Activated CD4-positive, alpha-beta T cell treated with anti-CD3 and anti-CD28 coated beads, Interleukin-2, amount 50 U/mL, for 1 hour (primary cell): ENCODE measurements around the gene ZNF469.

Experiments used
- DNase-seq: peaks from one replicate; pipeline ENCODE4 v3.0.0-alpha.2; 2020

Gene ZNF469

DNA sequence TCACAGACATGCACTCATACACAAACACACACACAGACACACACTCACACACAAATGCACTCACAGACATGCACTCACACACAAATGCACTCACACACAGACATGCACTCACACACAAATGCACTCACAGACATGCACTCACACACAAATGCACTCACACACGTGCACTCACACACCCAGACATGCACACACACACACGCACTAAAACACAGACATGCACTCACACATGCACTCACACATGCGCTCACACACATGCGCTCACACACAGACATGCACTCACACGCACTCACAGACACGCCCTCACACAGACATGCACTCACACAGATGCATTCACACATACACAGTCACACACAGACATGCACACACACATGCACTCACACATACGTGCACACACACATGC lies 2.7 kb upstream of the ZNF469 start:
- no peak for DNase-seq

DNA sequence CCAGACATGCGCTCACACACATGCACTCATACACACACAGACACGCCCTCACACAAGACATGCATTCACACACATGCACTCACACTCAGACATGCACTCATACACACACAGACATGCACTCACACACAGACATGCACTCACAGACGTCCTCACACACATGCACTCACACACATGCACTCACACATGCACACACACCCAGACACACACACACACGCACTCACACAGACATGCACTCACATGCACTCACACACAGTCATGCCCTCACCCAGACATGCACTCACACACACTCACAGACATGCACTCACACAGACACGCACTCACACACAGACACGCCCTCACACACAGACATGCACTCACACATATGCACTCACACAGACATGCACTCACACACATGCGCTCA lies 2.1 kb upstream of the ZNF469 start:
- DNase-seq = no peak

DNA sequence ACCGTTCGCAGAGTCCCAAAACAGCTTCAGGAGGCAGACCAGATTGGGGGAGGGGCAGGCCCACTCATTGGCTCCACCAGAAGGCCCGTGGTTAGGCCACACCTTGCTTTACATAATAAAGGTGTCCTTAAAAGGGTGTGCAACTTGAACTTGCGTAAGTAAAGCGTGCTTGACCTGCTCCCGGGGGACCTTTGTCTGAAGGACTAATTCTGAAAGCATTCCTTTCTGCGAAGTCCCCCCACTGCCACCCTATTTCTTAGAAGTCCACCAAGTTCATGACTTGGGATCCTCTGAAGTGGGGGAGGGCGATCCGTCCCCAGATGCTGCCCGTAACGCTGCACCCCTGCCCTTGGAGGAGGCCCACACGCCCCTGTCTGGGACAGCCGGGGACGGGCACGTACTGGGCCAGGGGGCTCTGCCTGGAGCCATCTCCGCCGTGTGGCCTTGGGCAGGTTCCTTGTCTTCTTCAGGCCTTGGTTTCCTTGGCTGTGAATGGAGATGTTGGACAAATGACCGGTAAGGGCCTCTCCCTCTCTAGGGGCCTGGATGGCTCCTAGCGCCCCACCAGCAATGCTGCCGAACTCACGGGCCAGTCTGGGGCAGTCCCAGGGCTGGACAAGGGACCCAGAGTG lies 823 bp upstream of the ZNF469 start:
- no peak for DNase-seq

DNA sequence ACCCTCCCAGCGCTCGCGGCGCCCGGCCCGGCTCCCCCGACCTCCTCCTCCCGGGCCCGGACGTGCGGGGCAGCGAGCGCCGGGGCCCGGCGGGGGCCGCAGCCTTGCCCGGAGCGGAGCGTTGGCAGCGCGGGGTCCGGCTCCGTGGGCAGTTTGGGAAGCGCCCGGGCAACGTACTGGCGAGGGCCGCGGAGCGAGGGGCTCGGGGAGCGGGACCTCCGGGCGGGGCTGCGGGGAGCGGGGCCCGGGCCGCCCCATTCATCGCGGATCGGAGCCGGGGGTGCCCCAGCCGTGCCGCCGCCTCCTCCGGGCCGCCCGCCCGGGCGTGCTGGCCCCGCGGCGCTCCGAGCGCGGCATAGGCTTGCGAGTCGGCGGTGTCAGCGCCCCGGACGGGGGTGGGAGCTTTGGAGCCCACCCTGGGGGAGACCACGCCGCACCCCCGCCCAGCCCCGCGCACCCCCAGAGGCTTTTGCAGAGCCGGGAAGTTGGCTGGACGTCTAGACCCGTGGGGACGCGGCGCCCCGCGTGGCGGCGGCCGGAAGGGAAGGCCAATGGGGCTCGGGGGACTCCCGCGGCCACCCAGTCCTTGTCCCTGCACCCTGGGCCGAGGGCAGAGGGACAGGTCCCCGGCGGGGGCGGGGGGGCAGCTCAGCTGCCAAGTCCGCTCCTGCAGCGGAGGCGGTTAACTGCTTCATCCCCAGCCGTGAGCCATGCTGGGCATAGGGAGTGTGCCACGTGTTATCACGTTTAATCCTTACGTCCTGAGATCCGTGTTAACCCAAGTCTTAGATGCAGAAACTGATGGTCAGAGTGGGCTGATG lies 852 bp downstream of the ZNF469 start:
- no peak for DNase-seq

DNA sequence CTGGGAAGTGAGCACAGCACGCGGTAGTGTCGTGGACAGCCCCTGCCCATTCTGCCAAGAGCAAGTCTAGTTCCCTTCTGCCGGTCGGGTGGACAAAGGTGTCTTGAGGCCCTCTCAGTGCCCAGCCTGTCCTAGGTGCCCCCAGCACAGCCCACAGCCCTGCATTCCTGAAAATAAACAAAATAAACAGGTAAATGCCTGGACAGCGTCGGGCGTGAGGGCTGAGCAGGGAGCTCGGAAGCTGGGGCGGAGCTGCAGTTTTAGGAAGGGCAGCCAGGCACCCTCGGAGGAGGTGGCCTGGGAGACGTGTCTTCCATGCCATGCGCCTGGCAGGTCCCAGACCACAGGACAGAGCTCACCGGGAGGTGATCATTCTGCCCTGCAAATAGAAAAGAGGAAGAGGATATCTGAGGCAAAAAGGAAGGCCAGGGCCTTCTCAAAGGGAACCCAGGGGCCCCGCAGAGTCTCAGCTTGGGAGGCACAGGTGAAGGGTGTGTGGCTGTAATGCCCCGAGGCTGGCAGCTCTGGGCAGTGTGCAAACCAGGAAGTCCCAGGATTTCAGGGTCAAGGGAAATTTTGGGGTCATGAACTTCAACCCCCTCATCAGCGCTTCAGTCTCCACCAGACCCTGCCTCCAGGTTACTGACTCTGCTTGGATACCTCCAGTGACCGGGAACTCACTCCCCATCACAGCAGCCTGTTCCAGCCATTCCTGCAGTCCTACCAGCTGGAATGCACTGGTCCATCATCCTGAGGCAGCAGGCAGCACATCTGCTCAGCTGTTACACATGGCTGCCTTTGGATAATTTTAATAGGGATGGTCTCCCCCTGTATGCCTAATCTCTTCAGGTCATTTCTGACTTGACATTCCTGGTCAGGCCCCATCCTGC lies 1.7 kb downstream of the ZNF469 start:
- no peak for DNase-seq

DNA sequence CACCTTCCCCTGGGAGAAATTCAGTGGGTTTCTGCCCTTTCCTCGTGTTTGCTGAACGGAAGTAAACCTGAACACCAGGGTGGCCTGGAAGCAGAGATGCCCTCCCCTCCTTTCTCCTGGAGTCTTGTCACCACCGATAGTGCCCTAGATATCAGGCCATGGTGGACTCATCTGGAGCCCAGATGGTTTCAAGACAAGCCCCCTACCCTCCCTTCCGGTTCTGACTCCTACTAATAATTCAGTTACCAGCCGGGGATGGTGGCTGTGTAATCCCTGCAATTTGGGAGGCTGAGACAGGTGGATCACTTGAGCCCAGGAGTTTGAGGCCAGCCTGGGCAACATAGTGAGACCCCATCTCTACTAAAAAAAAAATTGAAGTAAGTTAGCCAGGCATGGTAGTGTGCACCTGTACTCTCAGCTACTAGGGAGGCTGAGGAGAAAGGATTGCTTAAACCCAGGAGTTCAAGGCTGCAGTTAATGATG lies 2.4 kb downstream of the ZNF469 start:
- no peak for DNase-seq

DNA sequence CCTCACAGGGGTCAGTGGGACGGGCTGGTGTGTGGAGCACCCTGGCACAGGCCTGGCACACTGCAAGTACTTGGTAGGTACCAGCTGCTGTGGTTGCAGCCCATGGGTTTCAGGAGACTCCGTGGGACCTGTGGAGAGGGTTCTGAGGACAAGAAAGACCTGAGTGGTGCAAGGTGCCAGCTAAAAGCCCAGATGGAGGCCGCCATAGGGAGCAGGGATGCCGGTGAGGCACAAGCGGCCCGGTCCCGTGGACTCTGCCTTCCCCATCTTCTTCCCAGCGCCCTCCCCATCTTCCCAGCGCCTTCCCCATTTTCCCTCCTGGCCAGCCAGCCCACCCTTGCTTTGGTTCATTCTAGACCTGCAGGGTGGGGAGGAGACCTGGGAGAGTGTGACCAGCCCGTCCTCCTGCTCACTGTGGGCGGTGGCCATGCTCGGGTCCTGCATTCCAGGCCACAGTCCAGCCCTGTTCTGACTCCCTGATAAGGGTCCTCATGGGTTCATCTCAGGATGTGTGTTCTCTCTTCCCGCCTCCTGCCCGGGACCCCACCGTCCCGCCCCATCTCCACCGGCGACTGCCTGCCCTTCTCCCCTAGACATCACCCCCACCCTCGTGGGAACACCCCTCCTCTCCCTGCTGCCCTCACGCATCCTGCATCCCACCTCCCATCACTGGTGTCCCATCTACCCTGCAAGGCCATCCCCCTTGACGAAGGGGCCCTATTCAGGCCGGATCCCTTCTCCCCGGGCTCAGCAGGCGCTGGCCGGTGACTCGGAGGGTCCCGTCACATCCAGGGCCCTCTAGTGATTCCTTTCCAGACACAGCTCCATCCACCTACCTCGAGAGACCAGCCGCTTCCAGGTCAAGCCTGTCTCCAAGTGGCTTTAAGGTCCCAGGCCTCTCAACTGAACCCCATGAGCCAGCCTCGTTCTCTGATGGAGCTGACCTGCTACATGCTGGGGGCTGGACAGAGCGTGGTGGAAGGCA lies 3.4 kb downstream of the ZNF469 start:
- no peak for DNase-seq

DNA sequence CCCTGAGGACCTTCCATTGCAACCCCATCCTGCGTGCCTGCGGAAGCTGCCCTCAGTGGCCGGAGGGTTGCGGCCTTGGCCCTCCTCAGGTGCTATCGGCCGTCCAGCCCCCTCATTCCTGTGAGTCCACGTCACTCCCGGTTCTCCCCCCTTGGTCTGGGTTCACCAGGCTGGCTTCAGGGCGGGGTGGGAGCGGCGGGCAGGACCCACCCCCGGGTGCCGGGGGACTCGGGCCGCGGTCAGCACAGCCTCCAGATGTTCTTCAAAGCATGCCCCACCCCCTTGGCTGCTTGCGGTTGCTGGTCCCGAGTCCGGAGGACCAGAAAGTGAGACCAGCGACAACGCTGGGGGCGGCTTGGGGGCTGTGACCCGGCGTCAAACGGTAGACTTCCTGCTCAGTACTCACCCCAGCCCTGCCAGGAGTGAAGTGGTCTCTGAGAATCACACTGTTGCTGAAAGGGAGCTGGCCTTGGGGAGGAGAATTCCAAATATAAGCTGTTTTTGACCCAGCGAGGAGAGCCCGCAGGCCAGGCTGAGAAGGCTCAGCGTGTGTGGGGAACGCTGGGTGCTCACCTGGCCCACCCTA lies 4.5 kb downstream of the ZNF469 start:
- no peak for DNase-seq

DNA sequence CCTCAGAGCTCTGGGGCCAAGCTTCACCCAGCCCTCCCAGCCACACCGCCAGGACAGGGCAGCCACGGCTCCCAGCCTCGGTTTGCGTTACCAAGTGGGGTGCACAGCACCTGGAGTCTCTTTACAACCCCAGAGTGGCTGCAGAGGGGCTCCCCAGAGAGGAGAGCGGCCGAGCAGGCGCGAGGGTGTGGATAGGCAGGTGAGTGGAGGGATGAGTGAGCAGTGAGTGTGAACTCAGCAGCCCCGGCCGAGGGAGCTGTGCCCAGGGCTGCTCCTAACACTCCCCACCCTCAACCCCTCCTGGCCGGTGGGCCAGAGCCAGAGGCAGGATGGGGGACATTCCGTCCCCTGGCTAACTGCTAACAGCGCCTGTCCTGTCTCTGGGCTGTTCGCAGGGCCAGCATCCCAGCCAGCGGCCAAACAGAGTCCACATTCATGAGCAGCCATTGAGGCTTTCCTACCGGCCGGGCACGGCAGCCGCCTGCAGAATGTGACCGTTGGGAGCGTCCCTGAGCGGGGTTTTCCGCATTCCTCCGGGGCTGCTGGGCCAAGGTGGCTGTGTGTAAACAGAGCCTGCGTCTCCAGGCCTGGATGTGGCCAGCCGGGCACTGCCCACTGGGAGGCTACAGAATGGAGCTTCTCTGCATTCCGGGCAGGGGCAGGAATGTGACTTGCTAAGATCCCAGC lies 5.3 kb downstream of the ZNF469 start:
- no peak for DNase-seq

DNA sequence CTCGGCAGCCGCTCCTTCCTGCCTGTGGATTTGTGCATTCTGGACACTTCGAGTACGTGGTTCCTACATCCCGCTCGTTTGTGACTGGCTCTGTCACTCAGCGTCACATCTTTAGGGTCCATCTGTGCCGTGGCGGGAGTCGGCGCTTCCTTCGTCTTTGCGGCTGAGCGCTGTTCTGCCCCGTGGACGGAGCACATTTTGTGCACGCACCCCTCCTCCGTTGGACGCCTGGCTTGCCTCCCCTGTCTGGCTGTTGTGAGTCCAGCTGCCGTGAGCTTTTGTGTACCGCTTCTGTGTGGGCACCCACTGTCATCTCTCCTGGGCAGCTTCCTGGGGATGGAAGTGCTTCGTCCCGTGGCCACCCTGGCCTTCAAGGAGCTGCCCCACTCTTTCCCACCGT lies 6.4 kb downstream of the ZNF469 start:
- DNase-seq = no peak

DNA sequence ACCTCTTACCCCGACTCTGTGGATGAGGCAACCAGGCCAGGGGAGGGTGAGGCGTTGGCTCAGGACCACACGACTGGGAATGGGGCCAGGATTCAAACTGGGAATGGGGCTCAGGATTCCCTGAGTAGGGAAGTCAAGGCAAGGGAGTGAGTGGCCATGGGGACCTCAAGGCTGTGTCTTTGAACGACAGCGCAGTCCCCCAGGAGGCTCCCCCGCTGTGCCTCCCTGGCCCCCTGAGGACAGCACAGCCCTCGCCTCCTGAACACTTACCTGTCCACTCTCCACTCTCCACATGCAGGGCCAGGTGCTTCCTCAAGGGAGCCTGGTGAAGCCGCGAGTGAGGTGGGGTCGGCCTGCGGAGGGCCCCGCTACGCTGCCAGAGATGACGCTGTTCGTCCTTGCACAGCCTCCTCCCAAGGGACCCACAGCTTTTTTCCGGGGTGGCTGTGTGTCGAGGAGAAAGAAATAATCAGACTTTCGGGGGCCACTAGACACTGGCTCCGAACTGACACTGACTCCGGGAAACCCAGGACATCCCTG lies 6.9 kb downstream of the ZNF469 start:
- no peak for DNase-seq

DNA sequence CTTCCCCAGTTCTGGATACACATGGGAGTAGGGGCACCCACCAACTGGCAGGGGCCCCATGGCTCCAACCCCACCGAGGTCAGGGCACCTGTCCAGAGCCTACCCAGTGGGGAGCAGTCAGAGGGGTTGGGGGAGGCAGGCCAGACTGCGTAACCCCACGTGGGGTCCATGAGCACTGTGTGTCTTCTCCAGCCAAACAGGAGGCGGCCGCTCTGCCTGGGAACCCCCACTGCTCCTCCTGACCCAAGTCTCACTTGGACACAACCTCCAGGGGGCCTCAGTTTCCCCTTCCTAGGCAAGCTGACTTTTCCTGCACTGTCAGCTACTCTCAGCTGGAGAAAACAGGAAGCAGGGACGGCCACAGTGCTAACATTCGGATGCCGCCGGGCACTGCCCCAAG lies 7.5 kb downstream of the ZNF469 start:
- DNase-seq = no peak

DNA sequence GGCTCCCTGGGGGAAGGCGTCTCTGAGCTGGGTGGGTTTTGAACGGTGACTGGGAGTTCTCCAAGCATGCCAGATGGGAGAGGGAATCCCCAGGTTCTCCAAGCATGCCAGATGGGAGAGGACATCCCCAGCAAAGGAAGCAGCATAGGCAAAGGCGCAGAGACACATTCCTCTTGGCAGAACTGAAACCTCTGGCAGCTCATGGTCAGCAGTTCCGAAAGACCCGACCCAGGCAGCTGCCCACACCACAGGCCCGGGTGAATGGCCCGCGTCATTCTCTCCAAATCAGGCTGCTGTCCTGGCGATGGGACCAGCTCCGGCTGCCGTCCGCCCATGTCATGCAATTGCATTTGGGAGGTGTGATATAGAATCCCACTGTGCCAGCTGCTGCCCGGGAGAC lies 8.0 kb downstream of the ZNF469 start:
- no peak for DNase-seq

DNA sequence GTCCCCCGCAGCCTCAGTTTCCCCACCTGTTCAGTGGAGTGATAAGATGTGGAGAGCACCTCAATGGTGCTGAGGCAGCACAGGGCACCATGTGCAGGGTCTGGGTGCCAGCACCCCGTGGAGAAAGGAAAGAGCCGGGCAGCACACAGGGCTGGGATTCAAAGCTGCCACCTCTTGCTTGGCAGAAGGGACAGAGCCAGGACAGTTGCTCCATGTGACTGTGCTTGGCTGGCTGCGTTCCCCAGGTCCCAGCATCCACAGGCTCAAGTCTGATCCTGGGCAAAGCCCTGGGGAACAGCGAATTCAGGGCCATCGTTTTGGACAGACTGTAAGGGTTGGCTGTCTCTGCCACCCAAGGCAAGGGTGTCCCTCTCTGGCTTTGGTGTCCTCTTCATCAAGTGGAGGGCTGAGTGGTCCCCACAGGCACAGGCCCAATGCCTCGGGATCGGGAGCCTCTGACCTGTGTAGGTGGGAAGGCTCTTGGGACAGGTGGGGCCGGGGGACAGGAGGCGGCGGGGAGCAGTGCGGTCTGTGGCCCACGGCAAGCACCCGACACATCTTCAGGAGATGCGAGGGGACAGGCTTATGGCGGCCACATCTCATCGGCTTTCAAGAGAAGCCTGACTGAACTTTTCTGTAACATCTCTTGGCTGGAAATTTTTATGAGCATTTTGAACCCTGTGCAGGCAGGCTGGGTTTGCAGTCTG lies 8.5 kb downstream of the ZNF469 start:
- no peak for DNase-seq

DNA sequence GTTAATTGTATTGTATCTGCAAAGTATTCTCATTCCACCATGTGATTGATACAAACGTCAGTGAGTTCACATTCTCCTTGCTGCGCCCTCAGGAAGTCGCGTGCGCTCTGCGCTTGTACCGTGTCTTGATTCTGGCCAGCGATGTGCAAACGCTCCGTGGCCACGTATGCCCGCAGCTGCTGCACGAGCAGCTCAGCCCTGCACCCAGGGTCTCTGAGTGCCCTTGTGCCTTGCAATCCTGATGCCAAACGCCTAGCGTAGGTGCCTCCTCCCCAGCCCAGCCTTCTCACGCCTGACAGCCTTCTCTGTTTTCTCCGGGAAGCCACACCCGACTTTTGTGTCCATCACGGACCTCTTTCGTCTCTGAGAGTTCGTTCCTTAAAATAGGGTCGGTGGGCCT lies 9.4 kb downstream of the ZNF469 start:
- DNase-seq = no peak

DNA sequence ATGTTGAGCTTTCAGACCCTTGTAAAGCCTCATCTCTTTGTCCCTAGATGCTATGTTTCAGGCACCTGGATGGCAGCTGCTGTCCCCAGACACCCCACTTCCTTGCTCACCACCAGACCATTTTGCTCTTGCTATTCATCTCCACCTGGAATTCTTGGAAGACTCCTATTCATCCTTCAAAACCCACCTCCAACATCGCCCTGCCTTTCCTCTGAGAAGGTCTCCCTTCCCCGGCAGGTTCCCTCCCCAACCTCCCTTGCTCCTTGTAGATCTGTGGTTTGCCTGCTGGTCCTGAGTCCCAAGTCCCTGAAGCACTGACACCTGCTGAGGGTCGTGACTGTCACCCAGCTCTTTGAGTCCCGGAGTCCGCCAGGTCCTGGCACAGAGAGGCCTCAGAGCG lies 9.9 kb downstream of the ZNF469 start:
- no peak for DNase-seq

DNA sequence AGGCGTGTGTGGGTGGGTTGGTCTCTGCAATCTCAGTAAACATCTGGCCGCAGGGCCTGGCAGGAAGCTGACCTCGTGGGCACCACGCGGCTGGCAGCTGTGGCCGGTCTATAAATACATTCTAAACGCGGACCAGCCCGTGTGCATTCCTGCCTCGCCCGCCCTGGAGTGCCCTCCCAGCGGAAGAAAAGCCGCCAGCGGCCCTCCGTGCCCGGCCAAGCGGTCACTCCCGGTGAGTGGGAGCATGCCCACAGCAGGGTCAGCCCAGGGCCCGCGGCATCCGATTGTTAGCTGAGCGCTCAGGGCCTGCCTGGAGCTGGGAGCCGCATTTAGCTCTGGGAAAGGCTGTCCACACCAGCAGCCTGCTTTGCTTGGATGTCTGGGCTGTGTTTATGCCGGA lies 10.3 kb downstream of the ZNF469 start:
- DNase-seq = no peak

DNA sequence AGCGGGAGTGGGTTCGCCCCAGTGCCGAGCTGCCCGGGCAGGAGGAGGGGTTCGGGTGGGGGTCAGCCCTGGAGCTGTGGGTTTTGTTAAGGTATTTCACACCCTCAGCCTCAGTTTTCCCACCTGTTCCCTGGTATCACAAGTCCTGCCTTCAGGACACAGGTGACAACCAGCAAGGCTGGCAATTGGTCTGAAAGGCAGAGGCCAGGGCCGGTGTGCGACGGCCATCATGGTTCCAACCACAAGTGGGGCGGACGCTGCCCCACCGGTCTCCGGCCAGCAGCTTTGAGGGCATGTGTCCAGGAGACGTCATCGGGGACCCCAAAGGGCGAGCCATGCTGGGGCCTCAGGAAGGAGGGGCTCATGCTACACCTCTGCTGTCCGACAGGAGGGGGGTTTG lies 10.8 kb downstream of the ZNF469 start:
- DNase-seq = no peak

DNA sequence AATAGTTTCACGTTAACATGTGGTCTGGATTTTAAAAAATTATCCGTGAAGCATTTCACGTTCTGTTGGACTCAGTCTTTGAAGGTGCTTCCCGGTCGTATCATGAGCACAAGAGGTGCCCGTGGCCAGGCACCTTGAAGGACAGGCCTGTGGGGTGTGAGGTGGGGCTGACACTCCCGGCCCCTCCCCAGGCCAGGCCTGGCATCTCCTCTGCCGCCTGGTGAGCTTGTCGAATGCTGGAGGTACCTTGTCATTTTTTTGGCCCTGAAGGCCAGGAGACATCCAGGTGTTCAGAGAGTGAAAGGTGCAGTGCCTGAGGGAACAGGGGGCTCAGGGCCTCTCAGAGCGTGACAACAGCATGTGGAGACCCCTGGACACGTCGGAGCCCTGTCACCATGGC lies 11.7 kb downstream of the ZNF469 start:
- DNase-seq = no peak
